Skeletal muscle cell (primary cell): ENCODE results near the gene DIAPH2.
A peak's percentile ranks its signal among the peaks of the same experiment; 100 is the strongest.
"Not testable (repeated sequence)": the region's sequence is repeated elsewhere in the genome, so short reads cannot be mapped to it uniquely, and the experiment has no call there.

Source experiments
- DNase-seq: peaks from one replicate; pipeline ENCODE4 v3.0.0-alpha.2; 2010; ENCODE audit warnings: low read depth
- H3K4me3 ChIP-seq: 2 replicates; pipeline ENCODE4 v1.5.1; 2011; ENCODE audit warnings: low read depth, mild to moderate bottlenecking, control low read depth, low read length, moderate library complexity

Gene DIAPH2

GRCh38 chrX:97399400-97399799 is 714.8 kb downstream of the DIAPH2 start:
- no peak overlapping the region for H3K4me3 ChIP-seq
- DNase-seq: peak; percentile 25

- H3K4me3 ChIP-seq: no peak overlapping the region
- no peak for DNase-seq
Measured at GRCh38 chrX:97400492-97400891, 715.9 kb downstream of the DIAPH2 start.

DNA sequence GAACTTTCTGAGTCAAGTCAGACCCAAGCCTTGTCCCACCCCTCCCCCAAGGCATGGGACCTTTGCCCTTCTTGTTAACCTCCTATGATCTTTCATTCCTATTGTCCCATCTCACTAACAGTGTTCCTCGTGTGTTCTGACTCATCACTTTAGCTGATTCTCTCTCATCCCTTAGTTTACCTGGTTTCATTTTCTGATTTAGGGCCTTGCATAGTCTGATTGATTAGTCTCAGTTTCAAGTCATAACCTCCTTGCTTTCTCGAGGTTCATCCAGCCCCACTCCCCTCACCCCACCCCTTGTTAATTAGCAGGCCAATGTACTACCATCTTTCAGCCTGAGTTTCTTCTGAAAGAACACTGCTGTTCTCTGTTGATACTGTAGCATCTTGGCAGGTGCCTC is 716.5 kb downstream of the DIAPH2 start:
- DNase-seq: no peak
- H3K4me3 ChIP-seq: no peak overlapping the region

DNA sequence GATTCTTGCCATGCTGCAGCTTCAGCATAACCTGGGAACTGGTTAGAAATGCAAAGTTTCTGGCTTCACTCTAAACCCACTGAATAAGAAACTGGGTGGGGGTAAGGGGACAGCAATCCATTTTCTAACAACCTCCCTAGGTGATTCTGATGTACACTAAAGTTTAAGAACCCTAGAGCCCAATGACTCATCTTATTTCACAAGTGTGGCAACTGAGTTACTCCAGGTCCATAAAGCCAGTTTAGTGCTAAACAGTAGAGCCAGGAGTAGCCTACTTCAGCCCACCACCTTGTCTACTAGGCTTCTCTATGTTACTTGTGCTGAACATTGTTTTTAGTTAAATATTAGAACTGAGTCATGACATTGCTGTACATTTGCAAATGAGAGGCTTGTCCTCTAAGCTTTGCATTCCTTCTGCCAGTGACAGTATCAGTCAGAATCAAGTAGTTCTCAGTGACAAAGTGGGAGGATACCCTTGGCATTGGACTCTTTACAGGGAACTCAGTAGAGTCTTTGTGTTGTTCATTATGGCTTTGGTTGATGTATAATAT is 717.0 kb downstream of the DIAPH2 start:
- DNase-seq: no peak
- H3K4me3 ChIP-seq: no peak overlapping the region

DNA sequence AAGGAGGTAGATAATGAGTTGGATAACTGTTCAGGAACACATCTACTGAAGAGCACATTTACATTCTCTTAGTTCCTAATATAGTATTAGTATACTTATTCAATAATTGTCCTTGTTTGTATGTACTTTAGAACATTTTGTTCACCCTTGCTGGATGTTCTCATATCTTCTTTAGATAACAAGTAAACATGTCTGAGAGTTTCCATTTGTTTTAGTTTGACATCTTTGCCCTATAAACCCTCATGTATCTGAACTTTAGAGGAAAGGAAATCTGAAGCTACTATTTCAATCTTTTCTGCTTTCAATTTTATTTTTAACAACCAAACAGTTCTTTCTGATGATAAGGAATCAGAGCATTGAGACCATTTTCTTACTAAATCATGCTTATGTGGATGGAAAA is 717.7 kb downstream of the DIAPH2 start:
- no peak overlapping the region for H3K4me3 ChIP-seq
- no peak for DNase-seq

DNA sequence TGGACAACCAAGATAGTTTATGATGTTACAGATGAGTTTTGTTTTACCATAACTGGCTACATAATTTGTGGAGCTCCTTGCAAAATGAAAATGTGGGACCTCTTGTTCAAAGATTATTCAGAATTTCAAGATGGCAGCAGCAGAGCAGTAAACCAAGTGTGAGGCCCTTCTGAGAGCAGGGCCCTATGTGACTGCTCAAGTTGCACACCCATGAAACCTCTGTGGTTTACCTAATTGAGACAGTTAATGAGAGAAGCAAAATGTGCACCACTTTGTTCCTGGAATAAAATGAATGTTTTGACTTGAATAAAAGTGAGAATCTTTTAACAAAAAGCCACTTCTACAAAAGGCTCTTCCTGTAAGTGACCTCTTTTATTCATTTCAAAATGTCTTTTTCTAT is 718.3 kb downstream of the DIAPH2 start:
- DNase-seq: no peak
- H3K4me3 ChIP-seq: no peak overlapping the region

- no peak overlapping the region for H3K4me3 ChIP-seq
- DNase-seq: no peak
Measured at GRCh38 chrX:97405031-97405660, 720.5 kb downstream of the DIAPH2 start.

DNA sequence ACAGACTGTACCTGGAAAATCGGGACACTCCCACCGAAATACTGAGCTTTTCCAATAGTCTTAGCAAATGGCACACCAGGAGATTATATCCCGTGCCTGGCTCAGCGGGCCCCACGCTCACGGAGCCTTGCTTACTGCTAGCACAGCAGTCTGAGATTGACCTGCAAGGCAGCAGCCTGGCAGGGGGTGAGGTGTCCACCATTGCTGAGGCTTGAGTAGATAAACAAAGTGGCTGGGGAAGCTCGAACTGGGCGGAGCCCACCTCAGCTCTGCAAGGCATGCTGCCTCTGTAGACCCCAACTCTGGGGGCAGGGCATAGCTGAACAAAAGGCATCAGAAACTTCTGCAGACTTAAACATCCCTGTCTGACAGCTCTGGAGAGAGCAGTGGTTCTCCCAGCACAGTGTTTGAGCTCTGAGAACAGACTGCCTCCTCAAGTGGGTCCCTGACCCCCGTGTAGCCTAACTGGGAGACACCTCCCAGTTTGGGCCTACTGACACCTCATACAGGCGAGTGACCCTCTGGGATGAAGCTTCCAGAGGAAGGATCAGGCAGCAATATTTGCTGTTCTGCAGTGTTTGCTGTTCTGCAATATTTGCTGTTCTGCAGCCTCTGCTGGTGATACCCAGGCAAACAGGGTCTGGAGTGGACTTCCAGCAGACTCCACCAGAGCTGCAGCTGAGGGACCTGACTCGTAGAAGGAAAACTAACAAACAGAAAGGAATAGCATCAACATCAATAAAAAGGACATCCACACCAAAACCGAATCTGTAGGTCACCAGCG is 725.2 kb downstream of the DIAPH2 start:
- not testable (repeated sequence) for H3K4me3 ChIP-seq, DNase-seq

DNA sequence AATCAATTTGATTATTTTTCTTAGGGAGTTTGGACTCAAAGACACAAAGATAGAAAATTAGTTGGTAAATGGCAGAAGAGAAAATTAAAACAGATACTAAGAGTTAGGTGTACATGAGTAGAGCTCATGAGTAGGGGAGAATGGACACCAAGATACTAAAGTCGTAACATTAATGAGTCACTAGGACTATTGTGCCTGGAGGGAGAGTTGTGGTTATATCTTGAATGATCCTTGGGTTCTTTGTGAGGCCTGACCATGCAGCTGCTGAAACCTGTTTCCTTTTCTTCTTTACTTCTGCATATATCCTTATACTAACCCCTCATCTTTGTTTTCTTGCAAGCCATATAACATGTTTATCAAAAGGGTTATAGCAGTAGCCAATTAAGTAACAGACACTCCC is 731.8 kb downstream of the DIAPH2 start:
- DNase-seq: no peak
- H3K4me3 ChIP-seq: no peak overlapping the region

DNA sequence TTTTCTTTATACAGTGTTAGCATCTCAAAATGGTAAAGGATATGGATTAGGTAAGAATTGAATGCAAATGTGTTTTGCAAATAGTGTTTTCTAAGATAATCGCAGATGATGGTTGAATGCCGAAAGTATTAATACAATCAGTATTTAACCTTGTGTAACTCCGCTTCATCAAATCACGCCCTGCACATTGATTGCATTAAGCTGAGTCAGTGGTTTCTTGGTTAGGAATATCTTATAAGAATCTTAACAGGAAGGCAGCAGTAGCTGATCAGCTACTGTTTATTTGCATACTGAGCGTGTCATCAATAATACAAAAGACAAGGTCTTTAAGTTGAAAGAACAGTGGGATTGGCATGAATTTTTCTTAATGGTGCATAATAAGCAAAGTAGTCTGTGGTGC is 744.5 kb downstream of the DIAPH2 start:
- no peak overlapping the region for H3K4me3 ChIP-seq

GRCh38 chrX:97431281-97431680 is 746.6 kb downstream of the DIAPH2 start:
- DNase-seq: no peak
- no peak overlapping the region for H3K4me3 ChIP-seq

More for the DNA sequence above, 744.5 kb downstream of the DIAPH2 start:
- DNase-seq: no peak

- no peak overlapping the region for H3K4me3 ChIP-seq
- DNase-seq: no peak
Measured at GRCh38 chrX:97446298-97446882, 761.7 kb downstream of the DIAPH2 start.

- no peak overlapping the region for H3K4me3 ChIP-seq
- no peak for DNase-seq
Measured at GRCh38 chrX:97447306-97447705, 762.7 kb downstream of the DIAPH2 start.

- no peak overlapping the region for H3K4me3 ChIP-seq
- no peak for DNase-seq
Measured at GRCh38 chrX:97452283-97452682, 767.6 kb downstream of the DIAPH2 start.

- DNase-seq: no peak
Measured at GRCh38 chrX:97461763-97462162, 777.1 kb downstream of the DIAPH2 start.

GRCh38 chrX:97471071-97471470 is 786.4 kb downstream of the DIAPH2 start:
- no peak overlapping the region for H3K4me3 ChIP-seq
- DNase-seq: no peak

More at GRCh38 chrX:97461763-97462162, 777.1 kb downstream of the DIAPH2 start:
- H3K4me3 ChIP-seq: no peak overlapping the region

GRCh38 chrX:97474933-97475332 is 790.3 kb downstream of the DIAPH2 start:
- no peak for DNase-seq

GRCh38 chrX:97479106-97479890 is 794.7 kb downstream of the DIAPH2 start:
- DNase-seq: no peak
- no peak overlapping the region for H3K4me3 ChIP-seq

More at GRCh38 chrX:97474933-97475332, 790.3 kb downstream of the DIAPH2 start:
- no peak overlapping the region for H3K4me3 ChIP-seq

DNA sequence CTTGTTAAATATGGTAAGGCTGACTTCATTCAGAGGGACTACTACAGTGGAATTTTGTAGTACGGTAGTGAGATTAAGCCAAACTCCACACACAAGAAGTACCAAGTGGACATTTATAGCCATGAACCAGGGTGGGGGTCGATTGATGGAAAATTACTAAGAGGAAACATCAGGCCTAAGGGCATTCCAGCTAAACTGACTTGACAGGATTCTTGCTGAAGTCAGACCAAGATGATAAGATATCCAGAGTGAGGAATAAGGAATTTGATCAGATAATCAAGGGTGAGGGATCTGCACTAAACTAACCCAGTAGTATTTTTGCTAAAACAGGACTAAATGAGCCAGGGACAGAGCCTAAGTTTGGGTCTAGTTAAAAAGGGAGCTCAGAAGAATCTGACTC is 796.6 kb downstream of the DIAPH2 start:
- no peak overlapping the region for H3K4me3 ChIP-seq
- DNase-seq: no peak
